ENCODE data around the gene SOX10.

- no peak for TF ChIP-seq EZH2 (IDR thresholded peaks at IDR 0.05; ENCODE audit: borderline replicate concordance, low read depth, low read length, severe bottlenecking)
- TF ChIP-seq, protein P1, sequence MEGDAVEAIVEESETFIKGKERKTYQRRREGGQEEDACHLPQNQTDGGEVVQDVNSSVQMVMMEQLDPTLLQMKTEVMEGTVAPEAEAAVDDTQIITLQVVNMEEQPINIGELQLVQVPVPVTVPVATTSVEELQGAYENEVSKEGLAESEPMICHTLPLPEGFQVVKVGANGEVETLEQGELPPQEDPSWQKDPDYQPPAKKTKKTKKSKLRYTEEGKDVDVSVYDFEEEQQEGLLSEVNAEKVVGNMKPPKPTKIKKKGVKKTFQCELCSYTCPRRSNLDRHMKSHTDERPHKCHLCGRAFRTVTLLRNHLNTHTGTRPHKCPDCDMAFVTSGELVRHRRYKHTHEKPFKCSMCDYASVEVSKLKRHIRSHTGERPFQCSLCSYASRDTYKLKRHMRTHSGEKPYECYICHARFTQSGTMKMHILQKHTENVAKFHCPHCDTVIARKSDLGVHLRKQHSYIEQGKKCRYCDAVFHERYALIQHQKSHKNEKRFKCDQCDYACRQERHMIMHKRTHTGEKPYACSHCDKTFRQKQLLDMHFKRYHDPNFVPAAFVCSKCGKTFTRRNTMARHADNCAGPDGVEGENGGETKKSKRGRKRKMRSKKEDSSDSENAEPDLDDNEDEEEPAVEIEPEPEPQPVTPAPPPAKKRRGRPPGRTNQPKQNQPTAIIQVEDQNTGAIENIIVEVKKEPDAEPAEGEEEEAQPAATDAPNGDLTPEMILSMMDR (IDR thresholded peaks at IDR 0.05; ENCODE audit: borderline replicate concordance, extremely low read depth, low read length, poor library complexity, severe bottlenecking), result no peak
These were observed 45.5 kb upstream of the SOX10 start for GRCh38 chr22:38029901-38030300.
